Stimulated activated CD4-positive, alpha-beta T cell treated with anti-CD3 and anti-CD28 coated beads, Interleukin-2, amount 100 ng/mL, for 4 hours (primary cell): Measurements from ENCODE around the gene S100P.
"Not testable (repeated sequence)": the region's sequence is repeated elsewhere in the genome, so short reads cannot be mapped to it uniquely, and the experiment has no call there.

ENCODE experiments used
- DNase-seq: peaks from one replicate; pipeline ENCODE4 v3.0.0-alpha.2; 2020; ENCODE audit warnings: low read depth

S100P gene

DNA sequence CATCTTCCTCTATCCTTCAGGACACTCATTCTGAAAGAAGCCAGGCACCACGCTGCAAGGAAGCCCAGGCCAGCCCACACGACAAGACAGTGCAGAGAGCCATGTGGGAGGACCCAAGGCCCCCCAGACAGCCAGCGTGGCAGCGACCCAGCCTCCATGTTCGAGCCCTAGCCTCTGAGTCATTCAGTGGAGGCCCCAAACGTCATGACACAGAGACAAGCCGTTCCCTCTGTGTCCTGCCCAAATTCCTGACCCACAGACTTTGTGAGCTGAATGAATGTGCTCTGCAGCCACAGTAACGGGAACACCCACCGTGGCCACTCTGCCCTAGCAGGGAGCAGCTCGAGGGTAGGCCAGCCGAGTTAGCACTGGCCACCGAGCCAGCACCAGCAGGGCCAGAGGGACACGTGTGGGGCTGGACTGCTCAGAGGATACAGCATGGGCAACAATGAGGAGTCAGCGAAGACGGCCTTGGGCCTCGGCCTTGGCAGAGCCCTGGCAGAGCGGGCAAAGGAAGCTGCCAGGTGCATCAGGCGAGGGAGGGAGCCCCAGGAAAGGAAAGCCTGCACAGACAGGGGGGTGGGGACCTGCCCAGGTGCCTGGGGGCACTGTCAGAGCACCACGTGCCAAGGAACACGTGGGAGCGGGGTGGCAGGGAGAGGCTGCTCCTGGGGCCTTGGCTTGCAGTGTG lies 30.9 kb downstream of the S100P start:
- no peak for DNase-seq

DNA sequence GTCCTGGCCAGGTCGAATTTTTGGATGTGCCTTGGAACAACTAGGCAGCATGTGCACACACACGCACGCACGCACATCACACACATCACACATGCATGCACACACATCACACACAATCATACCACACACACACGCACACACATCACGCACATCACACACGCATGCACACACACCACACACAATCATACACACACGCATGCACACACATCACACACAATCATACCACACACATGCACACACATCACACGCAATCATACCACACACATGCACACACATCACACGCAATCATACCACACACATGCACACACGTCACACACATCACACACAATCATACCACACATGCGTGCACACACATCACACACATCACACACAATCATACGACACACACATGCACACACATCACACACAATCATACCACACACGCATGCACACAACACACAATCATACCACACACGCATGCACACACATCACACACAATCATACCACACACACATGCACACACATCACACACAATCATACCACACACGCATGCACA lies 31.8 kb downstream of the S100P start:
- not testable (repeated sequence) for DNase-seq

DNA sequence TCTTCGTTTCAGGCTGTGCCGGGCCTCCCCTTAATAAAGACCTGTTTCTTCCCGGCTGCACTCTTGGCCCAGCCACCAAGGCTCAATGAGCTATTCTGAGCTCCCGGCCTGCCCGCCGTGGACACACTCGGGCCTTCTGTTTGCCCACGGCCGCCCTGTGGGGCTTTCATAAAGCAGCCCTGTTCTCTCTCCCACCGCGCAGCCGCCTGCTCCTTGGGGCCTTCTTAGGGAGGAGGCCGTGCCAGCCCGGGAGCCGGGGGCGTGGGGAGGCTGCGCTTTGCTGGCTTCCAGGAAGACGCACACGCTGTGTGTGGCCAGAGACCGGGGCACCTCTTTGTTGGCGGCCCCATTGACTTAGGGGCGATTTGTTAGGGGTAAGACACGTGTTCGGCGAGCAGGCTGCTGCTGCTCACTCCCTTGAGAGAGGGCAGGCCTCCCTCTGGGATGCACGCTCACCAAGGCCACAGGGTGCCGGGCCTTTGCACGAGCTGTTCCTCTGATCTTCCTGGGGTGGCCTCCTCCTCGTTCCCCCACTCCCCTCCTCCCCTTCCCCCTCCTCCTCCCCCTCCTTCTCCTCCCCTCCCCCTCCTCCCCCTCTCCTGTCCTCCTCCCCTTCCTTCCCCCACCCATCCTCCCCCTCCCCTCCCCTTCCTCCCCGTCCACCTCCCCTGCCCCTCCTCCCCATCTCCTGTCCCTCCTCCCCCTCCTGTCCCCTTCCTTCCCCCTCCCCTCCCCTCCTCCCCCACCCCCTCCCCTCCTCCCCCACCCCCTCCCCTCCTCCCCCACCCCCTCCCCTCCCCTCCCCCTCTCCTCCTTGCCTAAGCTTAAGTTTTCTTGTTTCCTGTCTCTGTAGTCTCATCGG lies 33.6 kb downstream of the S100P start:
- DNase-seq = no peak

- DNase-seq = no peak
Observed at GRCh38 chr4:6727943-6728250, 34.2 kb downstream of the S100P start.

GRCh38 chr4:6728320-6729029 lies 34.8 kb downstream of the S100P start:
- DNase-seq = no peak

GRCh38 chr4:6730603-6731317 lies 37.1 kb downstream of the S100P start:
- DNase-seq = no peak

DNA sequence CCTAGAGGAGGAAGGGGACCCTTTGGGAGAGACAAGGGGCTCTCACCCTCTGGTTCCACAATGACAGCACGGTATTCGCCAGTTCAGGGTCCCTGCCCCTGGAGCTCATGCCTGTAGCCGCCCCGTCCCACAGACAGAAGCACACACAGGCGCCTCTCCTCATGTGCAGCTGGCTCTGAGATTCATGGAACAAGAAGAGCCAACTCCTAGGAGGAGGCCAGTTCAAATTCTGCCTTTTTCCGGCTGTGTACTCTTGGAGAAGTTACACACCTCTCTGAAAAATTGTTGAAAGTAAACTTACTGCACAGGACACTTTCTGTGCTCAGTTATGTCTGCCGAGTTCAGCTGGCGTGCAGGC lies 37.6 kb downstream of the S100P start:
- DNase-seq = no peak

DNA sequence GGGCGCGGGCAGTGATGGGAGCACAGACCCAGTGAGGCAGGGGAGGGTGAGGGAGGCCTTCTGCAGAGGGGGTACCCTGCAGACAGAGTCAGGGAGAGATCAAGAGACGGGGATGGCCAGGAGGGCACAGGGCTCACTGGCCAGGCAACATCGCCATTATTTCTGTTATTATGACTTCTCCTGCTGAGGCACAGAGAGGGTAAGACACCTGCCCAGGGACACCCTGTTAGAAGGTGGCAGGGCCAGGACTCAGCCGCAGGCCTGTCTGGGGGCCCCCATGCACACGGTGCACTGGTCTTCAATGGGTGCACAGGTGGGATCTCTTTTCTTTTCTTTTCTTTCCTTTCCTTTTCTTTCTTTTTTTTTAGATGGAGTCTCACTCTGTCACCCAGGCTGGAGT lies 38.1 kb downstream of the S100P start:
- DNase-seq = no peak

GRCh38 chr4:6732441-6733357 lies 39.0 kb downstream of the S100P start:
- no peak for DNase-seq

- DNase-seq = no peak
Observed at GRCh38 chr4:6733358-6734164, 39.9 kb downstream of the S100P start.

DNA sequence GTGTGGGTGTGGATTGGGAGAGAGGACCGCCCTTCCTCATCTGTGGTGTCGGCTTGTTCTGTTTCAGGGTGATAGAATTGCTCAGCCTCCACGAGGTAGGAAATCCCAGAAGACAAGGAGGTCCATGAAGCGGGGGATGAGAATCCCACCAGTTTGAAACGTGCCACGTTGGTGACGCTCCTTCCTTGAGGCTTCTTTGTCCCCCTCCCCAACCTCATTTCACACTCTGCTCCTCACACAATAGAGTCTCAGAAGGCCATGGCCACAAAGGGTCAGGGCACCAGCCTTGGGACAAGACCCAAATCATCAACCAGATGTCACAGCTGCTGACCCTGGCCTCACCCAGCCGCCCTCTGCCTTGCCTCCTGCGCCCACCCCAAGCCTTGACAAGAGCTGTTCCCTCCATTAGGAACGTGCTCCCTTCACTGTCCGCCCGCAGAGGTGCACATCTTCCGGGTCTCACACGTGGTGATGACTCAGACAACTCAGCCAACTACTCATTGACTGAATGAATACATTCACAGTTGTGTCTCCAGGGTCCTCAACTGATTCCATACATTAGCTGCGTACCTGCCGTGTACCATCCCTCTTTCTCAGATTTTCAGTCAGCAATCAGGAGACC lies 40.6 kb downstream of the S100P start:
- no peak for DNase-seq

DNA sequence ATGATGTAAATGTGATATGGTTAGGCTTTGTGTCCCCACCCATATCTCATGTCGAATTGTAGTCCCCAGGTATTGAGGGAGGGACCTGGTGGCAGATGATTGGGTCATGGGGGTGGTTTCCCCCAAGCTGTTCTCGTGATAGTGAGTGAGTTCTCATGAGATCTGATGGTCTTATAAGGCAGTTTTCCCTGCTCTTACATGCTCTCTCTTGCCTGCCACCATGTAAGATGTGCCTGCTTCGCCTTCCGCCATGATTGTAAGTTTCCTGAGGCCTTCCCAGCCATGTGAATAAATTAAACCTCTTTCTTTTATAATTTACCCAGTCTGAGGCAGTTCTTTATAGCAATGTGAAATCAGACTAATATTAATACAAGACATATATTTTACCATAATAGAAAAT lies 46.2 kb downstream of the S100P start:
- no peak for DNase-seq

GRCh38 chr4:6740347-6740746 lies 46.7 kb downstream of the S100P start:
- no peak for DNase-seq

- no peak for DNase-seq
Observed at GRCh38 chr4:6742507-6742906, 48.8 kb downstream of the S100P start.

DNA sequence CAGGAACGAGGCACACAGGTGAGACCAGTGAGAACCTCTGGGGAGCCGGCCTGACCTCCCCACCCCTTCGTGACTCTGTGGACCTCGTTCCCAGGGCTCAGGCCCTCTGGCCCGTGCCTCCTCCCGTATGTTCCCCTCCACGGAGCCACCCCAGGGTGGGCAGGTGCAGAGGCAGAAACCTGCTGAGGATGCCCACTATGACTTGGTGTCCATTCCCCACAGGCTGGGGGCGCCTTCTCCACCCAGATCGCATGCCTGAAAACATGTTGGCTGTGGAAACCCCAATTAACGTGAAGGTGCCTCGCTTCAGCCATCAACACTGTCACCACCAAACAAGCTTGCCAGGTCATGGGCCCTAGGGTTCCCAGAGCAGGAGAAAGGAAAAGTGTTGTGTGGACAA lies 49.3 kb downstream of the S100P start:
- DNase-seq = no peak
